D721Med (cell line): ENCODE measurements around the gene OR2G3.

ENCODE experiments used
- DNase-seq: peaks from one replicate; pipeline ENCODE4 v3.0.0; 2011; ENCODE audit warnings: low spot score; ENCODE audit not compliant: insufficient read length
- FAIRE-seq: peaks from 2 replicates; lab custom pipeline; 2011; peaks lifted over from hg19 to GRCh38; lab: Jason Lieb, UNC
- CTCF ChIP-seq: IDR thresholded peaks from 2 replicates; pipeline ENCODE4 v1.5.1; 2012; ENCODE audit warnings: mild to moderate bottlenecking, control low read depth; ENCODE audit not compliant: insufficient read depth; ENCODE audit errors: missing control alignments

The OR2G3 gene

DNA sequence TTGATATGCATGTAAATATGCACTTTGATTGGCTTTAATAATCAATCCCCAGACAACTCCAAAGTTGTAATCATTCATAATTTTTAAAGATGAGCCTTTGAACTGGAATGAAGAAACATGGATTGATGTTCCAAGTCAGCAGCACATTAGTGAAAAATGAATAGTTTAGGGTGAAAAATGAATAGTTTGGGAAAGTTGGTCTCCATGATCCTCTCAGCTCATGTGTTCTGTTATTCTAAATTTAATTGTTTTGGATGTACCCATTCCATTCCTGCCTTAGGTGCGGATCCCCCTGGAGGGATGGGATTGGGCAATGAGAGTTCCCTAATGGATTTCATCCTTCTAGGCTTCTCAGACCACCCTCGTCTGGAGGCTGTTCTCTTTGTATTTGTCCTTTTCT lies at the start of gene OR2G3:
TSS of gene OR2G3 (plus strand) at position 301 of the 400 bp plus-strand sequence. CDS start at position 301, 0 bp downstream.
- FAIRE-seq, result no peak
- TF ChIP-seq CTCF, result no peak
- no peak for DNase-seq

- TF ChIP-seq CTCF, result no peak
- no peak for DNase-seq
- FAIRE-seq, result no peak
Observed at GRCh38 chr1:247557926-247558674, 47.3 kb upstream of the OR2G3 start.

DNA sequence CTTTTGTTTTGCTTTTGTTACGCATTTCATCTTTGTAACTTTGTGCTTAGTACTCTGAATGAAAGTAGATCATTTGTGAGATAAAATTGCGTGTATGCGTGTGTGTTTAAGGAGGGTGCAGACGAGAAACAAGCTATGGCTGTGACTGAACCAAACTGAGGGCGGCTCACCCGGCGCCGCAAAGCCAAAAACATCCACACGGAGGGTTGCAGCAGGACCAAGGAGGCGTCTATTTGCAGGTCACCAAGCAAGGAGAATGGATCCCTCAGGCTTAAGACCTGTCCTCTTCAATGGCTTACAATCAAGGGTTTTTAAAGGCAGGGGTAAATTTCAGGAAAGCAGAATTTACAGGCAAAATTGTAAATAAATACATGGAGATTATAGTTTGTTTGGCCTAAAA lies 43.7 kb upstream of the OR2G3 start:
- DNase-seq, result no peak
- no peak for TF ChIP-seq CTCF
- FAIRE-seq, result no peak

GRCh38 chr1:247562198-247562597 lies 43.2 kb upstream of the OR2G3 start:
- no peak for TF ChIP-seq CTCF
- DNase-seq, result no peak
- FAIRE-seq, result no peak

DNA sequence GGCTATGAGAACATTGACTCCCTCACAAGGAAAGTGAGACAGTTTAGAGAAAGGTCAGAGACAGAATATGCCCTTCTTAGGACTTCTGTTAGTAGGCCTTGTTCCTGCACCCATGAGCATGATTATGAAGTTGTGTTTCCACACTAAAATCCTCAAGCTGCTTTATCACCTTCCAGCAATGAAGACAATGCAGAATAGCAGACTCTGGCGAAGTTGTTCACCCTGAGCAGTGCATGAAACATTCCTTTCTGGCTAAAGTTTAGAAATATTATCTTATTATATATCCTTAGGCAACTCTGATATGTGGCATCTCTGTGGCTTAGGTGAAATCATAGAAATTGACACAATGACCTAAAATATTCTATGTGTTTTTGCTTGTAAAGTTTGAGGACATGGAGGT lies 31.1 kb upstream of the OR2G3 start:
- no peak for DNase-seq
- FAIRE-seq, result no peak

GRCh38 chr1:247574664-247575063 lies 30.7 kb upstream of the OR2G3 start:
- no peak for DNase-seq
- no peak for FAIRE-seq
- TF ChIP-seq CTCF, result no peak

More for the DNA sequence above, 31.1 kb upstream of the OR2G3 start:
- TF ChIP-seq CTCF, result no peak

DNA sequence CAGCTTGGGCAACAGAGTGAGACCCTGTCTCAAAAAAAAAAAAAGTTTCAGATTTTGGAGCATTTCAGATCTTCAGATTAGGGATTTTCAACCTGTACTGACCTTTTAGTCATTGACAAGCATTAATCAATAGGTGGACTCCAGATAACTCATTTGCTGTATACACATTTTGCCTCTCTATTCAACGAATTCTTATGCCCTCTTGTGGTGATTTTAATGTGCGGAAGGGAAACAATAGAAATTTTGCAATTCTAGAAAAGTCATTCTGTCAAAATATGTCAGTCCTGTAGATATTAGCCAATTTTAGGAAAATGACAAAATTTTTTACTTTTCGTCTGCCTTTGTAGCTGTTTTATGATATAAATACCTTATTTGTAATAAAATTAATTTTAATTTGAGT lies 28.9 kb upstream of the OR2G3 start:
- DNase-seq (no peak), FAIRE-seq (peak; percentile 84)
- peak; percentile 68 for TF ChIP-seq CTCF
